Common myeloid progenitor, CD34-positive (primary cell): ENCODE measurements around the gene SUB1. TPM values are rescaled to one million over a fixed set of nuclear protein-coding genes. Genes with fewer than 3 reads are reported as not detected.
"Not testable (repeated sequence)": the region's sequence is repeated elsewhere in the genome, so short reads cannot be mapped to it uniquely, and the experiment has no call there.

Experiments used
- CTCF ChIA-PET: fragments of 350-600 bp; sonication (Branson Sonifier 250); formaldehyde crosslinking; loops from one replicate; lab custom pipeline; 2021; ENCODE audit warnings: antibody characterized with exemption; lab: Charles Lee
- POLR2A ChIA-PET: fragments of 350-600 bp; sonication (Branson Sonifier 250); formaldehyde crosslinking; loops from one replicate; lab custom pipeline; 2021; ENCODE audit warnings: antibody characterized with exemption; lab: Charles Lee
- DNase-seq, 3 donors: peaks; one replicate each; pipeline versions ENCODE4 v3.0.0 to v3.0.0-alpha.2; 2013
- H3K27ac ChIP-seq, 2 experiments: 1 replicate in 1 of 2; 2 replicates in 1 of 2; pipeline ENCODE4 v1.7.0; 2013; ENCODE audit warnings: inconsistent platforms in 2 of 2, low read length in 2 of 2, mild to moderate bottlenecking in 2 of 2, low read depth in 1 of 2, moderate library complexity in 1 of 2; ENCODE audit not compliant: severe bottlenecking in 2 of 2, insufficient read depth in 1 of 2, poor library complexity in 1 of 2
- H3K27me3 ChIP-seq, 5 experiments: replicated peaks in 2 of 5; 1 replicate in 3 of 5; 2 replicates in 2 of 5; pipeline versions ENCODE4 v1.6.1 to v1.7.0; 2013; ENCODE audit warnings: low read length in 4 of 5, mild to moderate bottlenecking in 2 of 5, moderate library complexity in 2 of 5, inconsistent platforms in 1 of 5; ENCODE audit not compliant: insufficient read depth in 5 of 5, control insufficient read depth in 4 of 5
- H3K36me3 ChIP-seq, 4 experiments: 1 replicate in 2 of 4; 2 replicates in 2 of 4; pipeline versions ENCODE4 v1.6.1 to v1.7.0; 2013; ENCODE audit warnings: low read length in 3 of 4, control low read depth in 1 of 4, mild to moderate bottlenecking in 1 of 4; ENCODE audit not compliant: control insufficient read depth in 4 of 4, insufficient read depth in 4 of 4
- H3K4me1 ChIP-seq, 4 experiments: 1 replicate in 3 of 4; 2 replicates in 1 of 4; pipeline versions ENCODE4 v1.6.1 to v1.7.1; 2013; ENCODE audit warnings: low read length in 3 of 4, mild to moderate bottlenecking in 3 of 4, control low read depth in 1 of 4, inconsistent platforms in 1 of 4, moderate library complexity in 1 of 4; ENCODE audit not compliant: control insufficient read depth in 4 of 4, insufficient read depth in 4 of 4; ENCODE audit errors: control extremely low read depth in 1 of 4
- H3K4me3 ChIP-seq, 7 experiments: 1 replicate in 4 of 7; 2 replicates in 3 of 7; pipeline versions ENCODE4 v1.5.1 to v1.7.0; 2013; ENCODE audit warnings: mild to moderate bottlenecking in 7 of 7, low read length in 6 of 7, moderate library complexity in 6 of 7, inconsistent platforms in 2 of 7, low read depth in 2 of 7, control low read depth in 1 of 7; ENCODE audit not compliant: insufficient read depth in 4 of 7, control insufficient read depth in 1 of 7; ENCODE audit errors: extremely low read depth in 1 of 7
- H3K9me3 ChIP-seq, 5 experiments: 1 replicate in 4 of 5; 2 replicates in 1 of 5; pipeline versions ENCODE4 v1.6.1 to v1.7.1; 2013; ENCODE audit warnings: low read length in 4 of 5, mild to moderate bottlenecking in 2 of 5, inconsistent platforms in 1 of 5, low read depth in 1 of 5, moderate library complexity in 1 of 5; ENCODE audit not compliant: control insufficient read depth in 4 of 5, insufficient read depth in 2 of 5; ENCODE audit errors: control extremely low read depth in 1 of 5
- WGBS: methylation state at CpG from one replicate; pipeline ENCODE4 v1.1.5; 2013; ENCODE audit not compliant: insufficient coverage; 5-methylcytosine and 5-hydroxymethylcytosine counted together
- polyA plus RNA-seq: library from polyadenylated mRNA; unstranded; fragments of 120-200 nt; gene quantifications from one replicate; pipeline ENCODE4 v1.2.1, GENCODE V29; 2013

Gene SUB1
- polyA plus RNA-seq, result 271 TPM

GRCh38 chr5:32585446-32586275, at the start of gene SUB1:
SUB1 (plus strand) TSS chr5:32585557; CDS start chr5:32588513, 2,956 bp downstream.
- Histone ChIP-seq H3K4me3 (peak within 1 kb of the TSS; percentile 74 to 97 (median 89)), H3K4me1 (peaks cover 13 to 38% (median 20%) of the 10 kb centered on the region in 4 experiments), H3K27me3 (no peaks in the 10 kb centered on the region), H3K36me3 (peaks cover 0 to 23% (median 7%) of the 10 kb centered on the region in 4 experiments), H3K27ac (peak within 1 kb of the TSS; percentile 98 to 99), H3K9me3 (no peaks in the 10 kb centered on the region)
- ChIA-PET POLR2A (interaction anchor here (0.6 to 2.1 kb wide), 3 partner anchors 71 to 188 kb away, joined by 3 to 8 read pairs (median 3); no protein-coding TSS in a partner anchor), CTCF (interaction anchor here (0.8 to 5.0 kb wide), 7 partner anchors 25 to 137 kb away, joined by 3 to 152 read pairs (median 6); no protein-coding TSS in a partner anchor)
- 0% methylated on average over 58 of the region's 89 CpGs for WGBS
- peak; percentile 94 to 96 (median 96) for DNase-seq

GRCh38 chr5:32536246-32536645, 49.1 kb upstream of the SUB1 start:
- Histone ChIP-seq H3K36me3 (no peaks in the 10 kb centered on the region), H3K27me3 (no peaks in the 10 kb centered on the region), H3K4me1 (peaks cover 0 to 17% (median 5%) of the 10 kb centered on the region in 4 experiments), H3K9me3 (no peaks in the 10 kb centered on the region), H3K27ac (no peak overlapping the region), H3K4me3 (no peak overlapping the region)
- POLR2A ChIA-PET, result interaction anchor here (0.5 kb wide), 1 partner anchor 8 kb away, joined by 3 read pairs; no protein-coding TSS in a partner anchor
- DNase-seq, result no peak
- 100% methylated on average over 3 of the region's 4 CpGs for WGBS
- CTCF ChIA-PET, result no interaction called here

DNA sequence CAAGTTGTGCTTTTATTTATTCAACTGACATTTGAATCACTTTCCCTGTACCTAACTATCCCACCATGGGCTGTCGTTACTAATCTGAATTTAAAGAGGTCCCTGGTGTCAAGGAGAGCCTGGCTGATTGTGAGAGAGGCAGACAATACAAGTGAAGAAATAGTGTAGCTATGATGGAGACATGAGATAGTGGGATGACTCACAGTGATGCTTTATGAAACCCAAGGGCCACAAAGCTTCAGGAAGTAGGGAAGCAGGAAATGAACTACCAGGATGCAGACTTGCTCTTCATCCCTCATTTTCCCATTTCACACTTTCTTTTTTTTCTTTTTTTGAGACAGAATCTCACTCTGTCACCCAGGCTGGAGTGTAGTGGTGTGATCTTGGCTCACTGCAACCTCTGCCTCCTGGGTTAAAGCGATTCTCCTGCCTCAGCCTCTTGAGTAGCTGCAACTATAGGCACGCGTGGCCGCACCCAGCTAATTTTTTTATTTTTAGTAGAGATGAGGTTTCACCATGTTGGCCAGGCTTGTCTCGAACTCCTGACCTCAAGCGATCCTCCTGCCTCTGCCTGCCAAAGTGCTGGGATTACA, 47.8 kb upstream of the SUB1 start:
- H3K4me3 ChIP-seq, POLR2A ChIA-PET, H3K27ac ChIP-seq, H3K9me3 ChIP-seq, H3K36me3 ChIP-seq, H3K27me3 ChIP-seq, DNase-seq: not testable (repeated sequence)
- WGBS, result 96% methylated on average over 4 of the region's 7 CpGs
- CTCF ChIA-PET, result interaction anchor here (1.0 to 2.0 kb wide), 2 partner anchors 15 to 47 kb away, joined by 3 to 4 read pairs; no protein-coding TSS in a partner anchor
- H3K4me1 ChIP-seq, result peaks cover 0 to 17% (median 5%) of the 10 kb centered on the region in 4 experiments

DNA sequence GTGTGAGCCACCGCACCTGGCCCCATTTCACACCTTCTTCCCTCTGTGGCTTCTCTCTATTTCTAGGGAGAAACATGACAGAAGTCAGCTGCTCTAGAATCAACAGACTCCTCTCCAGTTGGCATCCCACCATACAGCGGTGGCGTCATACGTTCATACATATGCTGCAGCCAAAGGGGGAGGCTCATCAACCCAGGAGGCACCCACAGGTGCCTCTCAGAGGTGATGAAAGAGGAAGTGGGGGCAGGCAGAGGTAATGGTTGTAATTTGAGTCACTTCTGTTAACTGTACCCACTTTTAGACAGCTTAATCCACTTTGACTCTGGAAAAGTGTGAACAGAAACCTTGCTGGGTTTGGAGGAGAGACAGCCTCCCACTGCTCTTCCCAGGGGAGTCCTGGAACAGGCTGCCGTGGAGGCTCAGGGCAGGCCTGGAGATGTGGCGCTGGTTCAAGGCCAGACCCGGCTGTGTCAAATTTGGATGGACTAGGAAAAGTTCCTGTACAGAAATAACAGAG, 47.3 kb upstream of the SUB1 start:
- DNase-seq, result peak in 1 of 3 donors; percentile 23
- Histone ChIP-seq H3K27me3 (no peaks in the 10 kb centered on the region), H3K4me1 (peaks cover 0 to 17% (median 5%) of the 10 kb centered on the region in 4 experiments), H3K9me3 (no peaks in the 10 kb centered on the region), H3K36me3 (no peaks in the 10 kb centered on the region), H3K4me3 (no peak overlapping the region), H3K27ac (no peak overlapping the region)
- 100% methylated on average over 3 of the region's 7 CpGs for WGBS
- ChIA-PET CTCF (interaction anchor here (1.0 to 2.0 kb wide), 2 partner anchors 15 to 47 kb away, joined by 3 to 4 read pairs; no protein-coding TSS in a partner anchor), POLR2A (no interaction called here)

DNA sequence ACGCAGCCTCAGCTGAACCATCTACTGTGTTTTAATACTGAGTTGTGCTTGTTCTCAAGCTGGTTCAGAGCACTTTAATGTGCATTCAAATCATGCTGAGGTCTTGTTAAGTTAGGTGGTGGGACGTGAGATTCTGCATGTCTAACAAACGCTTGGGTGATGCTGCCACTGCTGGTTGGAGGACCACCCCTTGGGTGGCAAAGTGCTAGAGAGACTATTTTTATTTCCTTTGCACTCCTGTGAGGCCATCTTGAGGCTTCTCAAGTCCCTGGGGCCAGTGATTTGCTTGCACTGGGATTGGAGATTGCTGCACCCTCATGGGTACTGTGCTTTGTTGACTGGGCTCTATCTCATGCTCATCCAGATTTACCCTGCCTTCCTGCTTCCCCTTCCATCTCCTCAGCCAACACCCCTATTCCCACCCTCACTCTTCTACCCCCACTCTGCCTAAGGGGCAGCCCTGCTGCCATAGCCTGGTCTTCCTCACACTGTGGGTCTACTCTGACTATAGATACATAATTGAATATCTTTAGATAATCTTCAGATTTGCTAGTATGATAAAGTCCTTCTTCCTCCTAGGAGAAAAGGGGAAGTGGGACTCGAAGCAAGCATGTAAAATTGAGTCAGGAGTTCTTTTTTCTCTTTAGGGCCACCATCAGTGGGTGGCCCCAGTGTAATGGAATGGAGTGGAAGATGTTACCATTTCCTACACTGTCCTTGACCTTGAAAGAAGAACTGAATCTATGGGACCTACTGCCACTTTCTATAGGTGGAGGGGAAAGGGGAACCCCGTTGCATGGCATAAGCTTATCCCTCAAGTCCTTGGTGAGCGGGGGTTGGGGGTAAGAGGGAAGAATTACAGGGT, 45.1 kb upstream of the SUB1 start:
- peak in 1 of 3 donors; percentile 31 for DNase-seq
- Histone ChIP-seq H3K36me3 (no peaks in the 10 kb centered on the region), H3K9me3 (no peaks in the 10 kb centered on the region), H3K27ac (no peak overlapping the region), H3K4me3 (no peak overlapping the region), H3K4me1 (peaks cover 0 to 17% (median 5%) of the 10 kb centered on the region in 4 experiments), H3K27me3 (no peaks in the 10 kb centered on the region)
- ChIA-PET POLR2A (interaction anchor here (0.5 kb wide), 1 partner anchor 44 kb away, joined by 3 read pairs; no protein-coding TSS in a partner anchor), CTCF (interaction anchor here (1.6 kb wide), 1 partner anchor 12 kb away, joined by 3 read pairs; no protein-coding TSS in a partner anchor)
- WGBS, result 100% methylated on average over 3 of the region's 6 CpGs

DNA sequence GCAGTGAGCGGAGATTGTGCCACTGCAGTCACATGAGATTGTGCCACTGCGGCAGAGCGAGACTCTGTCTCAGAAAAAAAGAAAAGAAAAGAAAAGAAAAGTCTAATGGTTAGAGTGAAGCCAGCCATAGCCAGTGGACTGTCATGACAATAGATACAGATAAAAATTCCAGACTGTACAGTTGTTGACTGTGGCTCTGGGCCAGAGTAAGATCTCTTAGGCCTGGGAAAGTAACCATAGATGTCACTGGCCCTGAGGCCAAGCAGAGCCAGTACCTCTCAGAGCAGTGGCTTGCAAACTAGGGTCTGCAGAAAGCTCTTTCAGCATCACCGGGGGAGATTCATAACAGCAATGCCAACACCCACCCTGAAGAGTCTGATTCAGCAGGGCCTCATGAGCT, 44.1 kb upstream of the SUB1 start:
- ChIA-PET CTCF (interaction anchor here (1.6 kb wide), 1 partner anchor 11 kb away, joined by 3 read pairs; no protein-coding TSS in a partner anchor), POLR2A (no interaction called here)
- H3K36me3 ChIP-seq, result no peaks in the 10 kb centered on the region
- WGBS, result 96% methylated on average over 3 of the region's 4 CpGs
- H3K4me3 ChIP-seq, result no peak overlapping the region
- no peak overlapping the region for H3K27ac ChIP-seq
- H3K27me3 ChIP-seq, result no peaks in the 10 kb centered on the region
- DNase-seq, result no peak
- no peaks in the 10 kb centered on the region for H3K9me3 ChIP-seq
- H3K4me1 ChIP-seq, result peaks cover 0 to 17% (median 5%) of the 10 kb centered on the region in 4 experiments
